ENCODE measurements around the gene EIF4E2. TPM values are rescaled to one million over a fixed set of nuclear protein-coding genes. Genes with fewer than 3 reads are reported as not detected.

Gene EIF4E2
- total and polyA plus RNA-seq, 2 of the 13 experiments (the other 11 are each of a cell fraction or from before 2014, with no cell fraction given), result 25.0 to 101 TPM

- peak; percentile 100 for TF ChIP-seq UBTF (CRISPR knock-in tag; IDR thresholded peaks at IDR 0.05)
- TF ChIP-seq, protein P1, sequence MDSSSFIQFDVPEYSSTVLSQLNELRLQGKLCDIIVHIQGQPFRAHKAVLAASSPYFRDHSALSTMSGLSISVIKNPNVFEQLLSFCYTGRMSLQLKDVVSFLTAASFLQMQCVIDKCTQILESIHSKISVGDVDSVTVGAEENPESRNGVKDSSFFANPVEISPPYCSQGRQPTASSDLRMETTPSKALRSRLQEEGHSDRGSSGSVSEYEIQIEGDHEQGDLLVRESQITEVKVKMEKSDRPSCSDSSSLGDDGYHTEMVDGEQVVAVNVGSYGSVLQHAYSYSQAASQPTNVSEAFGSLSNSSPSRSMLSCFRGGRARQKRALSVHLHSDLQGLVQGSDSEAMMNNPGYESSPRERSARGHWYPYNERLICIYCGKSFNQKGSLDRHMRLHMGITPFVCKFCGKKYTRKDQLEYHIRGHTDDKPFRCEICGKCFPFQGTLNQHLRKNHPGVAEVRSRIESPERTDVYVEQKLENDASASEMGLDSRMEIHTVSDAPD (CRISPR knock-in tag; IDR thresholded peaks at IDR 0.05), result peak; percentile 29
- peak; percentile 71 for TF ChIP-seq GATA4 (IDR thresholded peaks at IDR 0.05; ENCODE audit: borderline replicate concordance, low read depth)
- peak; percentile 99 for TF ChIP-seq TARDBP (CRISPR knock-in tag; IDR thresholded peaks at IDR 0.05)
- TF ChIP-seq ZNF749 (CRISPR knock-in tag; IDR thresholded peaks at IDR 0.05; ENCODE audit: borderline replicate concordance), result peak; percentile 96
- TF ChIP-seq RXRA (CRISPR knock-in tag; IDR thresholded peaks at IDR 0.05), result peak; percentile 94
- TF ChIP-seq JARID2 (CRISPR knock-in tag; IDR thresholded peaks at IDR 0.05; ENCODE audit: insufficient replicate concordance), result no peak
- peak; percentile 97 for TF ChIP-seq PHF20 (CRISPR knock-in tag; IDR thresholded peaks at IDR 0.05)
- TF ChIP-seq HNRNPUL1 (IDR thresholded peaks at IDR 0.05; ENCODE audit: low read depth, low read length), result peak; percentile 92
- peak; percentile 64 for TF ChIP-seq KLF9 (CRISPR knock-in tag; IDR thresholded peaks at IDR 0.05; ENCODE audit: low read depth)
- TF ChIP-seq, protein P2, sequence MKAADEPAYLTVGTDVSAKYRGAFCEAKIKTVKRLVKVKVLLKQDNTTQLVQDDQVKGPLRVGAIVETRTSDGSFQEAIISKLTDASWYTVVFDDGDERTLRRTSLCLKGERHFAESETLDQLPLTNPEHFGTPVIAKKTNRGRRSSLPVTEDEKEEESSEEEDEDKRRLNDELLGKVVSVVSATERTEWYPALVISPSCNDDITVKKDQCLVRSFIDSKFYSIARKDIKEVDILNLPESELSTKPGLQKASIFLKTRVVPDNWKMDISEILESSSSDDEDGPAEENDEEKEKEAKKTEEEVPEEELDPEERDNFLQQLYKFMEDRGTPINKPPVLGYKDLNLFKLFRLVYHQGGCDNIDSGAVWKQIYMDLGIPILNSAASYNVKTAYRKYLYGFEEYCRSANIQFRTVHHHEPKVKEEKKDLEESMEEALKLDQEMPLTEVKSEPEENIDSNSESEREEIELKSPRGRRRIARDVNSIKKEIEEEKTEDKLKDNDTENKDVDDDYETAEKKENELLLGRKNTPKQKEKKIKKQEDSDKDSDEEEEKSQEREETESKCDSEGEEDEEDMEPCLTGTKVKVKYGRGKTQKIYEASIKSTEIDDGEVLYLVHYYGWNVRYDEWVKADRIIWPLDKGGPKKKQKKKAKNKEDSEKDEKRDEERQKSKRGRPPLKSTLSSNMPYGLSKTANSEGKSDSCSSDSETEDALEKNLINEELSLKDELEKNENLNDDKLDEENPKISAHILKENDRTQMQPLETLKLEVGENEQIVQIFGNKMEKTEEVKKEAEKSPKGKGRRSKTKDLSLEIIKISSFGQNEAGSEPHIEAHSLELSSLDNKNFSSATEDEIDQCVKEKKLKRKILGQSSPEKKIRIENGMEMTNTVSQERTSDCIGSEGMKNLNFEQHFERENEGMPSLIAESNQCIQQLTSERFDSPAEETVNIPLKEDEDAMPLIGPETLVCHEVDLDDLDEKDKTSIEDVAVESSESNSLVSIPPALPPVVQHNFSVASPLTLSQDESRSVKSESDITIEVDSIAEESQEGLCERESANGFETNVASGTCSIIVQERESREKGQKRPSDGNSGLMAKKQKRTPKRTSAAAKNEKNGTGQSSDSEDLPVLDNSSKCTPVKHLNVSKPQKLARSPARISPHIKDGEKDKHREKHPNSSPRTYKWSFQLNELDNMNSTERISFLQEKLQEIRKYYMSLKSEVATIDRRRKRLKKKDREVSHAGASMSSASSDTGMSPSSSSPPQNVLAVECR (CRISPR knock-in tag; IDR thresholded peaks at IDR 0.05; ENCODE audit: borderline replicate concordance), result peak; percentile 95; the same call in 1 of the 2 replicates
- peak; percentile 94; the same call in 1 of the 2 replicates for TF ChIP-seq IRX3 (CRISPR knock-in tag; IDR thresholded peaks at IDR 0.05; ENCODE audit: borderline replicate concordance, low read depth)
- TF ChIP-seq MAFG (CRISPR knock-in tag; IDR thresholded peaks at IDR 0.05), result 0 out of 2 replicates have a peak, but pooled peaks have one; percentile 51
- peak; percentile 86 for TF ChIP-seq EEA1 (CRISPR knock-in tag; IDR thresholded peaks at IDR 0.05; ENCODE audit: borderline replicate concordance)
- TF ChIP-seq, protein P3, sequence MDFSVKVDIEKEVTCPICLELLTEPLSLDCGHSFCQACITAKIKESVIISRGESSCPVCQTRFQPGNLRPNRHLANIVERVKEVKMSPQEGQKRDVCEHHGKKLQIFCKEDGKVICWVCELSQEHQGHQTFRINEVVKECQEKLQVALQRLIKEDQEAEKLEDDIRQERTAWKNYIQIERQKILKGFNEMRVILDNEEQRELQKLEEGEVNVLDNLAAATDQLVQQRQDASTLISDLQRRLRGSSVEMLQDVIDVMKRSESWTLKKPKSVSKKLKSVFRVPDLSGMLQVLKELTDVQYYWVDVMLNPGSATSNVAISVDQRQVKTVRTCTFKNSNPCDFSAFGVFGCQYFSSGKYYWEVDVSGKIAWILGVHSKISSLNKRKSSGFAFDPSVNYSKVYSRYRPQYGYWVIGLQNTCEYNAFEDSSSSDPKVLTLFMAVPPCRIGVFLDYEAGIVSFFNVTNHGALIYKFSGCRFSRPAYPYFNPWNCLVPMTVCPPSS (IDR thresholded peaks at IDR 0.05), result no peak
- TF ChIP-seq ZNF816 (CRISPR knock-in tag; IDR thresholded peaks at IDR 0.05; ENCODE audit: borderline replicate concordance), result peak; percentile 94
- TF ChIP-seq ASH2L (IDR thresholded peaks at IDR 0.05; ENCODE audit: insufficient read length, low read depth, low read length), result peak; percentile 98
- peak; percentile 82; the same call in 1 of the 2 replicates for TF ChIP-seq ZNF576 (CRISPR knock-in tag; IDR thresholded peaks at IDR 0.05)
Measured at GRCh38 chr2:232550354-232551249, at the start of gene EIF4E2, which contains the start of gene TIGD1 (continued).

Data from HepG2 (cell line).